Measurements from ENCODE around the gene CHERP. TPM values are rescaled to one million over a fixed set of nuclear protein-coding genes. Genes with fewer than 3 reads are reported as not detected.

Gene CHERP
- total and polyA plus RNA-seq, 2 of the 4 experiments (the other 2 are of a cell fraction) = 0.54 to 13.5 TPM

GRCh38 chr19:16531380-16531669, 10.9 kb downstream of the CHERP start:
- no peaks in the 10 kb centered on the region for H3K9me1 ChIP-seq (ENCODE audit: insufficient read depth, low read length)
- H3K36me3 ChIP-seq (ENCODE audit: control insufficient read depth, insufficient read depth, low read length) = peaks cover 90% of the 10 kb centered on the region
- H3K14ac ChIP-seq (replicated peaks; ENCODE audit: low read depth, low read length) = no peak overlapping the region
- no peaks in the 10 kb centered on the region for H3K9me3 ChIP-seq (ENCODE audit: control insufficient read depth, insufficient read depth, low read length)
- no peak overlapping the region for H3K4ac ChIP-seq (ENCODE audit: low read depth, low read length)
- no peak overlapping the region for H3K27ac ChIP-seq (ENCODE audit: insufficient read depth, low read length)
- H3K79me1 ChIP-seq (ENCODE audit: low read depth in 1 of 2, low read length in 2 of 2) = peaks cover 20 to 39% of the 10 kb centered on the region in 2 experiments
- TF ChIP-seq MAFK (IDR thresholded peaks at IDR 0.05; ENCODE audit: low read depth, low read length) (no peak), RAD21 (IDR thresholded peaks at IDR 0.05; ENCODE audit: low read length) (no peak), BHLHE40 (IDR thresholded peaks at IDR 0.05; ENCODE audit: low read depth, low read length) (no peak), CHD1 (IDR thresholded peaks at IDR 0.05; ENCODE audit: low read depth, low read length) (no peak), RCOR1 (IDR thresholded peaks at IDR 0.05; ENCODE audit: insufficient replicate concordance, low read length) (no peak), CEBPB (IDR thresholded peaks at IDR 0.05; ENCODE audit: low read depth, low read length) (no peak), RFX5 (IDR thresholded peaks at IDR 0.05; ENCODE audit: low read depth, low read length) (no peak), NFE2L2 (IDR thresholded peaks at IDR 0.05; ENCODE audit: low read depth, low read length) (no peak), SMC3 (IDR thresholded peaks at IDR 0.05; ENCODE audit: low read depth, low read length) (no peak), MAZ (IDR thresholded peaks at IDR 0.05; ENCODE audit: borderline replicate concordance, low read depth, low read length) (no peak), MXI1 (IDR thresholded peaks at IDR 0.05; ENCODE audit: borderline replicate concordance, low read depth, low read length) (no peak), FOS (IDR thresholded peaks at IDR 0.05; ENCODE audit: low read depth, low read length) (no peak), POLR2A (IDR thresholded peaks at IDR 0.05; ENCODE audit: low read depth, low read length) (no peak)
- TF ChIP-seq, protein P1, sequence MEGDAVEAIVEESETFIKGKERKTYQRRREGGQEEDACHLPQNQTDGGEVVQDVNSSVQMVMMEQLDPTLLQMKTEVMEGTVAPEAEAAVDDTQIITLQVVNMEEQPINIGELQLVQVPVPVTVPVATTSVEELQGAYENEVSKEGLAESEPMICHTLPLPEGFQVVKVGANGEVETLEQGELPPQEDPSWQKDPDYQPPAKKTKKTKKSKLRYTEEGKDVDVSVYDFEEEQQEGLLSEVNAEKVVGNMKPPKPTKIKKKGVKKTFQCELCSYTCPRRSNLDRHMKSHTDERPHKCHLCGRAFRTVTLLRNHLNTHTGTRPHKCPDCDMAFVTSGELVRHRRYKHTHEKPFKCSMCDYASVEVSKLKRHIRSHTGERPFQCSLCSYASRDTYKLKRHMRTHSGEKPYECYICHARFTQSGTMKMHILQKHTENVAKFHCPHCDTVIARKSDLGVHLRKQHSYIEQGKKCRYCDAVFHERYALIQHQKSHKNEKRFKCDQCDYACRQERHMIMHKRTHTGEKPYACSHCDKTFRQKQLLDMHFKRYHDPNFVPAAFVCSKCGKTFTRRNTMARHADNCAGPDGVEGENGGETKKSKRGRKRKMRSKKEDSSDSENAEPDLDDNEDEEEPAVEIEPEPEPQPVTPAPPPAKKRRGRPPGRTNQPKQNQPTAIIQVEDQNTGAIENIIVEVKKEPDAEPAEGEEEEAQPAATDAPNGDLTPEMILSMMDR (conservative IDR thresholded peaks at IDR 0.05; ENCODE audit: low read depth, low read length) = no peak
- TF ChIP-seq, protein P2, sequence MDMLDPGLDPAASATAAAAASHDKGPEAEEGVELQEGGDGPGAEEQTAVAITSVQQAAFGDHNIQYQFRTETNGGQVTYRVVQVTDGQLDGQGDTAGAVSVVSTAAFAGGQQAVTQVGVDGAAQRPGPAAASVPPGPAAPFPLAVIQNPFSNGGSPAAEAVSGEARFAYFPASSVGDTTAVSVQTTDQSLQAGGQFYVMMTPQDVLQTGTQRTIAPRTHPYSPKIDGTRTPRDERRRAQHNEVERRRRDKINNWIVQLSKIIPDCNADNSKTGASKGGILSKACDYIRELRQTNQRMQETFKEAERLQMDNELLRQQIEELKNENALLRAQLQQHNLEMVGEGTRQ (IDR thresholded peaks at IDR 0.05; ENCODE audit: low read depth, low read length) = no peak
- TF ChIP-seq, protein P3, sequence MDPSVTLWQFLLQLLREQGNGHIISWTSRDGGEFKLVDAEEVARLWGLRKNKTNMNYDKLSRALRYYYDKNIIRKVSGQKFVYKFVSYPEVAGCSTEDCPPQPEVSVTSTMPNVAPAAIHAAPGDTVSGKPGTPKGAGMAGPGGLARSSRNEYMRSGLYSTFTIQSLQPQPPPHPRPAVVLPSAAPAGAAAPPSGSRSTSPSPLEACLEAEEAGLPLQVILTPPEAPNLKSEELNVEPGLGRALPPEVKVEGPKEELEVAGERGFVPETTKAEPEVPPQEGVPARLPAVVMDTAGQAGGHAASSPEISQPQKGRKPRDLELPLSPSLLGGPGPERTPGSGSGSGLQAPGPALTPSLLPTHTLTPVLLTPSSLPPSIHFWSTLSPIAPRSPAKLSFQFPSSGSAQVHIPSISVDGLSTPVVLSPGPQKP (IDR thresholded peaks at IDR 0.05; ENCODE audit: borderline replicate concordance, low read depth, low read length) = no peak
- no peak overlapping the region for H4K5ac ChIP-seq (ENCODE audit: low read depth, low read length)
- ATAC-seq (ENCODE audit: low read depth) (no peak), DNase-seq (no peak)
- no peak overlapping the region for H3K18ac ChIP-seq (ENCODE audit: low read depth, low read length)
- intact Hi-C loops (cut with micrococcal nuclease) = no loop called here
- H3K9ac ChIP-seq (ENCODE audit: low read depth, low read length) = no peak overlapping the region
- H2AK5ac ChIP-seq (ENCODE audit: low read depth, low read length) = no peak overlapping the region
- no peak overlapping the region for H3K4me2 ChIP-seq (ENCODE audit: low read depth, low read length)
- peaks cover 40% of the 10 kb centered on the region for H4K20me1 ChIP-seq (ENCODE audit: insufficient read depth, low read length)
- 98% methylated on average over 8 of the region's 12 CpGs; no CpG with 5 or more reads in 1 of the 2 experiments for WGBS, 2 experiments (ENCODE audit: extremely low coverage in 2 of 2, insufficient read length in 1 of 2)
- ChIA-PET POLR2A (ENCODE audit: unreplicated experiment) (no interaction called here), CTCF (no interaction called here)
- no peak overlapping the region for H2BK5ac ChIP-seq (ENCODE audit: low read depth, low read length, poor library complexity, severe bottlenecking)
- H2BK120ac ChIP-seq (ENCODE audit: low read depth, low read length) = no peak overlapping the region
- no peak overlapping the region for H3K23ac ChIP-seq (ENCODE audit: low read depth, low read length)
- H2BK20ac ChIP-seq (ENCODE audit: low read depth, low read length) = no peak overlapping the region
- no peaks in the 10 kb centered on the region for H3K4me1 ChIP-seq (ENCODE audit: control insufficient read depth, insufficient read depth, low read length)
- no peak overlapping the region for H2AFZ ChIP-seq (replicated peaks; ENCODE audit: low read length, poor library complexity)
- no peak overlapping the region for H4K8ac ChIP-seq (ENCODE audit: low read depth in 2 of 2, low read length in 2 of 2)
- no peaks in the 10 kb centered on the region for H3K27me3 ChIP-seq (ENCODE audit: control insufficient read depth, insufficient read depth, low read length)
- H4K91ac ChIP-seq (ENCODE audit: insufficient read depth, low read depth, low read length) = no peak overlapping the region
- no TSS peak for BruUV-seq (replicated peaks)
- in situ Hi-C loops (cut with MboI; ENCODE audit: low sequenced_read_pairs) = no loop called here
- no peak overlapping the region for H2AK9ac ChIP-seq (replicated peaks; ENCODE audit: low read depth, low read length, poor library complexity)
- dilution Hi-C loops (cut with HindIII; ENCODE audit: low sequenced_read_pairs, unreplicated experiment) = no loop called here
- H3K56ac ChIP-seq (ENCODE audit: extremely low read depth, insufficient read depth, low read length) = no peak overlapping the region
- H3K4me3 ChIP-seq (ENCODE audit: insufficient read depth, low read depth, low read length) = no peak overlapping the region
- H2BK15ac ChIP-seq (ENCODE audit: low read depth, low read length) = no peak overlapping the region
